DOHH2 (cell line): ENCODE measurements around the gene RETREG1.

Source experiments
- EZH2phosphoT487 ChIP-seq: fragments of 200-600 bp; sonication (generic); IDR thresholded peaks from 2 replicates; pipeline ENCODE4 v1.6.1; 2017; ENCODE audit warnings: borderline replicate concordance, mild to moderate bottlenecking, antibody characterized with exemption, low read length, moderate library complexity, mixed read lengths
- TF ChIP-seq, protein P1 (sequence below): fragments of 200-600 bp; sonication (generic); IDR thresholded peaks from one replicate; pipeline ENCODE4 v1.5.1; 2014; ENCODE audit warnings: antibody characterized with exemption, mild to moderate bottlenecking, low read depth, low read length; ENCODE audit not compliant: poor library complexity, severe bottlenecking

DNA sequence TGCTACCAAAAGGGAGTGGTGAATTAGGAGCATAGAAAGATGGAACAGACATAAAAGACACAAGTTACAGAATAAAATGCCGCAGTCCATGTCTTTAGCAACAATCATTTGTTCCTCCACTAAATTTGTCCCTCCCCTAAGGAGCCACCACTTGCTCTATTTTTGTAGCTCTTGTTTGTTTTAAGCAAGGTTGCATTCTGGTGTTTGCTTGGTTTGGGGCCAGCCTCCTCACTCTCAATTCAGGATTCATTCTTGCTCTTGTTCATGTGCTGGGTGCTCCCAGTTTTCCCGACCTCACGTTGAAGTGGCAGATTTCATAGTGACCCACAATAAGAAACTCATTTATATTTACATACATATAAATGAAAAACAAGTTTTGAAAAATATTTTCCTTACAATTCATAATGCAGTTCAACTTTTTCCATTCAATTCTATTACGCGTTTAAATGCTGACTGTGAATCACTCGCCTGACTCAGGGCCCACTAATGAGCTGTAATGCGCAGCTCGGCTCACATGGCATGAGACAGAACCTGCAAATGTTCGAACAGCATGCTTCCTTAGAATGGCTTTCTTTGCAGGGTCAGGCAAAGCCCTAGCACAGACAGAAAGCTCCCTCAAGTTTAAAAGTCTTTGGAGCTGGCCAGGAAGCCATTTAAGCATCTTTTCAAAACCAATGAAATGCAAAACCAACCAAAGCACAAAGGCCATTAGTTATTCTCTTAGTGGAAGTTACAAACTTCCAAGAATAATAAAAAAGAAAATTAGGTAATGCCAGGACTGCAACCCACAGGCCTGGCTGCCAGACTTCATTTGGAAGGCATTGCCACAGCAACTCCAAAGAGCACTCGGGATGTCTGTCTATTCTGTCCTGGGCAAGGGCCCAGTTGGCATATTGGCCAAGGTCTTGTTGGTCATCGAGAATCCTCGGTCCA, 41.7 kb downstream of the RETREG1 start:
- TF ChIP-seq, protein P1, sequence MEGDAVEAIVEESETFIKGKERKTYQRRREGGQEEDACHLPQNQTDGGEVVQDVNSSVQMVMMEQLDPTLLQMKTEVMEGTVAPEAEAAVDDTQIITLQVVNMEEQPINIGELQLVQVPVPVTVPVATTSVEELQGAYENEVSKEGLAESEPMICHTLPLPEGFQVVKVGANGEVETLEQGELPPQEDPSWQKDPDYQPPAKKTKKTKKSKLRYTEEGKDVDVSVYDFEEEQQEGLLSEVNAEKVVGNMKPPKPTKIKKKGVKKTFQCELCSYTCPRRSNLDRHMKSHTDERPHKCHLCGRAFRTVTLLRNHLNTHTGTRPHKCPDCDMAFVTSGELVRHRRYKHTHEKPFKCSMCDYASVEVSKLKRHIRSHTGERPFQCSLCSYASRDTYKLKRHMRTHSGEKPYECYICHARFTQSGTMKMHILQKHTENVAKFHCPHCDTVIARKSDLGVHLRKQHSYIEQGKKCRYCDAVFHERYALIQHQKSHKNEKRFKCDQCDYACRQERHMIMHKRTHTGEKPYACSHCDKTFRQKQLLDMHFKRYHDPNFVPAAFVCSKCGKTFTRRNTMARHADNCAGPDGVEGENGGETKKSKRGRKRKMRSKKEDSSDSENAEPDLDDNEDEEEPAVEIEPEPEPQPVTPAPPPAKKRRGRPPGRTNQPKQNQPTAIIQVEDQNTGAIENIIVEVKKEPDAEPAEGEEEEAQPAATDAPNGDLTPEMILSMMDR: no peak
- no peak for TF ChIP-seq EZH2phosphoT487
